LNCAP (cell line): ENCODE data around the gene CLK3.

Source experiments
- CTCF ChIP-seq: fragments of 450-650 bp; IDR thresholded peaks from 2 replicates; pipeline ENCODE4 v1.5.1; 2017; ENCODE audit warnings: mild to moderate bottlenecking

CLK3 gene

GRCh38 chr15:74580538-74581350 is 34.9 kb upstream of the CLK3 start:
- TF ChIP-seq CTCF = no peak

- no peak for TF ChIP-seq CTCF
Observed at GRCh38 chr15:74584204-74584603, 31.4 kb upstream of the CLK3 start.

DNA sequence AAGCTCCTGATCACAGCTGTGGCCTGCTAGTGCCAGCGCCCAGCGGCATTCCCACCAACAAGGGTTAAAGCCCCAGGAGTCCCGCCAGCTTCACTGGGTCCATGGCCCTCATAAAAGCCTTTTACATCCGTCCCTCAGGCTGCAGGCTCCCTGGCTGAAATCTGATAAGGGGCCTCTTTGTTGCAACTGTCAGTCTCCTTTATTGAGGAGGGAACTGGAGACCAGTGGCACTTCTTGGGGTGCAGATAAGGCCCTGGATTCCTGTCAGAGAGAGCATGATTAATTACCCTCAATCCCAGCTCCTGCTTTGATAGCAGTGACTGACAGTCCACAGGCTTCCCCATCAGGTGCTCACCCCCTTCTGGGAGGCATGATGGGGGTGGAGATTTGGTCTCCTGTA is 30.9 kb upstream of the CLK3 start:
- no peak for TF ChIP-seq CTCF

- no peak for TF ChIP-seq CTCF
Observed at GRCh38 chr15:74585191-74585590, 30.4 kb upstream of the CLK3 start.

DNA sequence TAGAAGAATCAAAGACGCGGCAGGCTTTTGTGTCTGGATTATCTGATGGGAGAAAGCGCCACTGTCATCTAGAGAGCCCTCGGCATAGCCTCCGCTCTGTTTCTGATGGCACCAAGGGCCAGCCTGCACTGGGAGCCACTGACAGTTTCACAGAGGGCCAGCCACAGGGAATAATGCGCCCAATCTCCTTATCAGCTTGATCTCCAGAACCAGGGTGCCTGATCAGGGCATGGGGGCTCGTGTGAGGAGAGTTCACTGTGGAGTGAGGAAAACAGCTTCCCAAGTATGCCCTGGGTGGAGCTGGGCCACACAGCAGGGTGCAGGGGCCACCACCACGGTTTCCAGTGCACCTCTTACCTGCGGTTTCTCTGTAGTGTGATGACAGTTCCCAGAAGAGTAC is 29.8 kb upstream of the CLK3 start:
- no peak for TF ChIP-seq CTCF

DNA sequence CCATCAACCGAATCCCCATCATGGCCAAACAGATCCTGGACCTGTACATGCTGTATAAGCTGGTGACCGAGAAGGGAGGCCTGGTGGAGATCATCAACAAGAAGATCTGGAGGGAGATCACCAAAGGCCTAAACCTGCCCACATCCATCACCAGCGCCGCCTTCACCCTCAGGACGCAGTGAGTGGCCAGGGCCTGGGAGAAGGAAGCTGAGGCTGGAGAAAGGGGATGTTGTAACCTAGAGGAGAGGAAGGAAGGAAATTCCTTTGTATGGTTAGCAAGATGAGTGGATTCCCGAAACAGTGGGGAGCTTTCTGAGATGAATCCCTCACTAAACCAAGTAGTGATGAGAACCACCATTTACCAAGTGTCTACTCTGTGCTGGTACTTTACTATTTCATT is 25.8 kb upstream of the CLK3 start:
- no peak for TF ChIP-seq CTCF

GRCh38 chr15:74592222-74592621 is 23.4 kb upstream of the CLK3 start:
- no peak for TF ChIP-seq CTCF

GRCh38 chr15:74593122-74593521 is 22.5 kb upstream of the CLK3 start:
- no peak for TF ChIP-seq CTCF
